SK-N-MC (cell line): ENCODE data around the gene CAMK2N1.

Source experiments
- EZH2 ChIP-seq: fragments of 200-600 bp; sonication (generic); IDR thresholded peaks from one replicate; pipeline ENCODE4 v1.6.1; 2017; ENCODE audit warnings: antibody characterized with exemption
- FOXP2 ChIP-seq: optimal IDR thresholded peaks from 2 replicates; pipeline ENCODE3; 2011; ENCODE audit warnings: mild to moderate bottlenecking, moderate library complexity; ENCODE audit not compliant: insufficient read depth; ENCODE audit errors: extremely low read length, control extremely low read depth
- POLR2AphosphoS5 ChIP-seq: IDR thresholded peaks from 2 replicates; pipeline ENCODE4 v1.6.1; 2012; ENCODE audit warnings: mild to moderate bottlenecking, low read depth, low read length, borderline replicate concordance

DNA sequence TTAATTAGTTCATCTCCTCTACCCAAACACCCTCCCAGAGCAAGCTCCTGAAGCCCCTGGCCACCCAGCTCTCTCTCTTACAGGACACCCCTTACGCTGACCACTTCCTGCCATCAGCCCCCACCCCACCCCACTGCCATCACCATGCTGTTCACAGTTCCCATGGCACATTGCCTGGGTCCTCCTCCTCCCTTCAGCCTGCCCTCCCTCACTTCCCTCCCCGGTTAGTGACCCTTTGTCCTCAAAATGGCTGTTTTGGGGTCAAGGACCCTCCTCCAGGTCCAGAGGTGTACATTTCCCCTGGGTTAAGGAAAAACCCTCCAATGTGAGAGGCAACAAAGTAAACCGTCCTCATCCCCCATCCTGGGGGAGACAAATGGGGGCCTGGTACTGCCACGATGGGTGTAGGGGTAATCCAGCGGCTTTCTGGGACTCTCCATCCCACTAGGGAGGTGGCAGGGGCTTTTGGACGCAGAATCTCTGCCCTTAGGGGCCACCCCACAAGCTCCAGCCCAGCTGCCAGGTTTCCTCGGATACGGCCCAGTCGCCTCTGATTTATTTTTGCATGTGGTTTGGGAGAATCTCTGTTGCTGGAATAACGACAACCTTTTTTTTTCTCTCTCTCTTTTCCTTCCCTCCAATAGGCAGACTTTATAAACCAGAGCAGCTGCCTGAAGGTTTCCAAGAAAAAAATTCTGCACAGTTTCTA lies 8.5 kb downstream of the CAMK2N1 start:
- TF ChIP-seq EZH2 = no peak
- no peak for TF ChIP-seq POLR2AphosphoS5
- no peak for TF ChIP-seq FOXP2
